Activated T-cell treated with anti-CD3 and anti-CD28 coated beads for 48 hours (primary cell): Measurements from ENCODE around the gene RHOA.
A peak's percentile ranks its signal among the peaks of the same experiment; 100 is the strongest.
"Not testable (repeated sequence)": the region's sequence is repeated elsewhere in the genome, so short reads cannot be mapped to it uniquely, and the experiment has no call there.

ENCODE experiments used
- DNase-seq: peaks from one replicate; pipeline ENCODE4 v3.0.0-alpha.2; 2020; ENCODE audit warnings: low read depth

Gene RHOA

DNA sequence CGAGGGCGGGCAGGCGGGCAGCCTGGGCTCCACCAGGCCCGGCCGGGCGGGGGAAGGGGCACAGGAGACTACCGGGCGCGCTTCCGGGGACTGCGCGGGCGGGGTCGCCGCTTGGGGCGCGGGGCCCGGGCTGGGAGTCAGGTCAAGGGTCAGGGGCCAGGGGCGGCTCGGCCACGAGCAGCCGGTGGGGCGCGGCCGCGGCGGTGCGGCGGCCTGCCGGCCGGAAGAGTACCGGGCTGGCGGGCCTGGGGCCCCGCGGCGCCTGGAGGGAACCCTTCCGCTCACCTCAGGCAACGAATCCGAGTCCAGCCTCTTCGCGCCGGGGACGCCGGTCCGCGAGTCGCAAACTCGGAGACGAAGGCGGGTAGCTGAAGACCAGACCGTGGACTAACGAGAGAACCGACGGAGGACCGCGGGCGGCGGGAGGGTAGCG is 225 bp downstream of the RHOA start:
- peak; percentile 52 for DNase-seq

- DNase-seq: no peak
Measured at GRCh38 chr3:49410846-49411534, 786 bp downstream of the RHOA start.

GRCh38 chr3:49410066-49410845 is 1.5 kb downstream of the RHOA start:
- no peak for DNase-seq

- no peak for DNase-seq
Measured at GRCh38 chr3:49406571-49407565, 4.9 kb downstream of the RHOA start.

GRCh38 chr3:49405570-49405969 is 6.2 kb downstream of the RHOA start:
- DNase-seq: not testable (repeated sequence)

DNA sequence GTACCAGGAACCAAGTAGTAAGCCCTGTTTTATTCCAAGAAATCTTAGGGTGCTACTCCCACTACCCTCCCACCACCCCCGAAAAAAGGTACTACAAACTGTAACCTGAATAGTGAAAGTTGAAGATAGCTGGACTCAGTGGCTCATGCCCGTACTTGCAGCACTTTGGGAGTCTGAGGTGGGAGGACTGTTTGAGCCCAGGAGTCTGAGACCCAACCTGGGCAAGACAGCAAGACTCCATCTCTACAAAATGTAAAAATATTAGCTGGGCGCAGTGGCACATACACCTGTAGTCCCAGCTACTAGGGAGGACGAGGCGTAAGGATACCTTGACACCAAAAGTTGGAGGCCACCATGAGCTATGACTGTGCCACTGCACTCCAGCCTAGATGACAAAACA is 7.9 kb downstream of the RHOA start:
- DNase-seq: no peak

GRCh38 chr3:49401766-49402165 is 10.0 kb downstream of the RHOA start:
- no peak for DNase-seq

- DNase-seq: no peak
Measured at GRCh38 chr3:49399461-49399860, 12.3 kb downstream of the RHOA start.

DNA sequence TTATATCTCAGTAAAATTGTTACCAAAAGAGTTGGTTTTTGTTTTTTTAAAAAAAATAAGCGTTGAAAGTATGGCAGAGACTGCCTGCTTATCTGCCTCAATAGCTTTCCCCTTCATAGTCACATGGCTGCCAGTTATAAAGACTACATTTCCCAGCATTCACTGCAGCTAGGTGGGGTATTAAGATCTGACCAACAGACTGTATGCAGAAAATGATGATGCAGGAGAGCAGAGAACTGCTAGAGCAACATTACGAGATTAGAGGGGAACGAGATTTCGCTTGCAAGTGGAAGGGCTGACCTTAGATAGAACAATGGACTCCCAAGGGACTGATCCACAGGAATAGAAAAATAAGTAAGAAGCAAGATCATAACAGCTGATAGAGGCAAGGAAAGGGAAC is 14.3 kb downstream of the RHOA start:
- DNase-seq: no peak

DNA sequence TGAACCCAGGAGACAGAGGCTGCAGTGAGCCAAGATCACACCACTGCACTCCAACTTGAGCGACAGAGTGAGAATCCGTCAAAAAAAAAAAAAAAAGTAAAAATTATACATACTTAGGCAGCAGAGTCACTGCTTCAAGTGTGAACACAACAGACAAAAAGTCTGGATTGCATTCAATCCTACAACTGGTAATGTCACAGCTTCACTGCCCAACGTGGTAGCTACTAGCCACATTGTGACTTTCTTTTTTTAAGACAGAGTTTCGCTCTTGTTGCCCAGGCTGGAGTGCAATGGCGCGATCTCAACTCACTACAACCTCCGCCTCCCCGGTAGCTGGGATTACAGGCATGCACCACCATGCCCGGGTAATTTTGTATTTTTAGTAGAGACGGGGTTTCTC is 20.5 kb downstream of the RHOA start:
- not testable (repeated sequence) for DNase-seq

DNA sequence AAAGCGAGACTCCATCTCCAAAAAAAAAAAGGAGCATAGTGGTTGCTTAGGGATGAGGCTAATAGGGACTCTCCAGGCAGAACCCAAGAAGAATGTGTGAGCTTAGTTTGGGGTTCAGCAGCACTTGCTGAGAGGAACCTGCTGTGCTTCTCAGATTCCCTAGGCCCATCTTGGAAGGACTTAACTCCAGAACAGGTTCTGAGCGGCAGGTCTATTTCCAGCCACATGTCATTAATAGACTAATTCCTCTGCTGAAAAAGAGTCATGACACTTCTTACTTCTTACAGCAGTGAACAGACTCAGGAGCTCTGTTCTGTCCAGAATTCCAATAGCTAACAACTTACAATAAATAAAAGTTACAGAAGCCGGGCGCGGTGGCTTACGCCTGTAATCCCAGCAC is 22.5 kb downstream of the RHOA start:
- DNase-seq: no peak

DNA sequence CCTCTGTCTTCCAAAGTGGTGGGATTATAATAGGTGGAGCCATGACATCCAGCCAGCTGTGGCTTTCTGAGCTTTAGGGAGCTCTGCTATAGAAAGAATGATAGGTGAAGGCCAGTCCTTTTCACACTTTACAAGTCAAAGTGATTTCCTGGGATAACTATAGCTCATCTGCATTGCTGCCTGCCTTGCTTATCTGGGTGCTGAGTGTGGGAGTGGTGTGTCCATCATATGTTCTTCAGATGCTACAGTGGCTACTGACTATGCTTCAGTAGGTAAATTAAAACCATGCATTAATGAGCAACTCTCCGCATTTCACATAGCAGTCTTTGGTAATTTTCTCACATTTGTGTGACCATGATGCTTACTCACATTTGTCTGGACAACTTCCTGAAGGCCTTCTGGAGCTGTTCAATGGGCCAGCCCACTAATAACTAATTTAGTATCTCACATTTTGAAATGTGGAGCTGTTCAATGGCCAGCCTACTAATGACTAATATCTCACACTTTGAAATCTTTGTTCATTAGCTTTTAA is 23.4 kb downstream of the RHOA start:
- no peak for DNase-seq

DNA sequence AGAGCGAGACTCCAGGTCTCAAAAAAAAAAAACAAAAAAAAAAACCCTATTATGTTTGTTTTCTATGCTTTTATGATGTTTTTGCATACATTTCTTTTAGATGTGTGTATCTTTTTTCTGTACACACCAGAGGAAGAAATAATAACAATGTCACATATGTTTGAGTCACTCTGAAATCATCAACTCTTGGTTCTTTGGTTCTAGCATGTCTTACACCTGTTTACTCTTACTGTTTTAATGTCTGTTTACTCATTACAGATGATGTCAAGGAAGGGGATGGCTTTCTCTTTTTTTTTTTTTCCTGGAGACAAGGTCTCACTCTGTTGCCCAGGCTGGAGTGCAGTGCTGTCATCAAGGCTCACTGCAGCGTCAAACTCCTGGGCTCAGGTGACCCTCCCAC is 24.1 kb downstream of the RHOA start:
- DNase-seq: no peak

- no peak for DNase-seq
Measured at GRCh38 chr3:49386056-49386756, 25.6 kb downstream of the RHOA start.

GRCh38 chr3:49385617-49386016 is 26.2 kb downstream of the RHOA start:
- DNase-seq: no peak

- DNase-seq: no peak
Measured at GRCh38 chr3:49383387-49383786, 28.4 kb downstream of the RHOA start.

DNA sequence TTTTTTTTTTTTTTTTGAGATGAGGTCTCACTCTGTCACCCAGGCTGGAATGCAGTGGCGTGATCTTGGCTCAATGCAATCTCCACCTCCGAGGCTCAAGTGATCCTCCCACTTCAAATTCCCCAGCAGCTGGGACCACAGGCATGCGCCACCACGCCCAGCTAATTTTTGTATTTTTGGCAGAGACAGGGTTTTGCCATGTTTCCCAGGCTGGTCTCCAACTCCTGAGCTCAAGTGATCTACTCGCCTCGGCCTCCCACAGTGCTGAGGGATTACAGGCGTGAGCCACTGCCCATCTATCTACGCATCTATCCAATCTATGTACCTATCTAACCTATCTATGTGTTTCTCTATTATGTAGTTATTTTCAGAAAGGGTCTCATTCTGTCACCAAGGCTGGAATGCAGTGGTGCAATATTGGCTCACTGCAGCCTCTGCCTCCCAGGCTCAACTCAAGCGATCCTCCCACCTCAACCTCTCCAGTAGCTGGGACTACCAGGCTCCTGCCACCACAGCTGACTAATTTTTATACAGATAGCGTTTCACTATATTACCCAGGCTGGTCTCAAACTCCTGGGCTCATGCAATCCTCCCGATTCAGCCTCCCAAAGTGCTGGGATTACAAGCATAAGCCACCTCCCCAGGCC is 33.4 kb downstream of the RHOA start:
- DNase-seq: no peak

GRCh38 chr3:49377483-49377882 is 34.3 kb downstream of the RHOA start:
- DNase-seq: peak; percentile 50

- no peak for DNase-seq
Measured at GRCh38 chr3:49371946-49372345, 39.8 kb downstream of the RHOA start.

DNA sequence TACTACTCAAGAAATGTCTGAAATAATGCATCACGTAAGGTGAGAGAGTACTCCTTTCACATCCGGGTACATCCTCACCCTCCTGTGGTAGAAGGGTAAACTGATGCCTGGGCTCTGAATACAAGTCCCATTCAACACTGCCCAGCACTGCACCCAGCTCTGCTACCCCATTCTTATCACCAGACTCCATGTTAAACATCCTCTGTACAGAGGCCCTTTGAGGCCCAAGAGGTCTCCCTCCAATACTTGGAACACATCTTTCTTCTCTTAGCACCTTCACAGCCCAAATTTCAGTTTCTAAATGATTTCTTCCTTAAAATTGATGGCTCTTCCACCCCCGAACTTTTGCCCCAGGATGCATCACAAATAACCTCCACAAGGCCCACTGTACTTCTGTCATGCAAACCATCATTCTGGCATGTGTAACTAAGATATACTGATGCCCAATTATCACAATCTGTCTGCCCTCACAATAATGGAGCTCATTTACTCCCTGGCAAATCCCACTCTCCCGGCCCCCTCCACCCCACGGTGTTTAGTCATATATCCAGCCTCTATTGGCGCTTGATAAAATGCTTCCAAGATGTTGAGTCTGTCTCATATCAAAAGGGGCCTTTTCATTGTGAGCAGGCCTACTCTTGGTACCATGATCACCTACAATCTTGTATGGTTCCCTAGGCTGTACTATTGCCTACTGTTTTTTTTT is 41.0 kb downstream of the RHOA start:
- DNase-seq: no peak
